ENCODE data around the gene AGPAT2.

The AGPAT2 gene

DNA sequence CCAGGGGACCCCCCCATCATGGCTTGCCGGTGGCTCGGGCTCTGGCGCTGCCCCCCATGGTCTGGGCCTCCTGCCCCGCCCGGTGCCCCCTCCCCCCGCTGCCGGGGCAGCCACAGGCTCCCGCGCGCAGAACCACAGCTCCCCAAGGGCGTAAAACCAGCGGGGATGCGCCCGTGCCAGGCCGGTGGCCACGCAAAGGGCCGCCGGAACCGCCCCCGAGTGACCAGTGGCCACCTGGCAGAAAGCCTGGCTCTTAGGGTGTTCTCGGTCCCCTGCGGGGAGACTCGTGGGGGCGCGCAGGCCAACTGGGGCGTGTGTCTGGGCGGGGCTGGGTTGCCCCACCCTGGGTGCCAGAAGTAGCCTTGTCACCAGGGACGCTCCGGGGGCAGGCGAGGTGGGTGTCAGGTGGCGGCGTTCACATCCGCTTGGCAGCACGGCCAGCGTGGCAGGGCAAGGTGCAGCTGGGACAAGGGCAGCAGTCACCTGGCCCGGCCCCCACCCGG lies 515 bp upstream of the AGPAT2 start:
- DNase-seq (ENCODE audit: low spot score) = peak; percentile 84

DNA sequence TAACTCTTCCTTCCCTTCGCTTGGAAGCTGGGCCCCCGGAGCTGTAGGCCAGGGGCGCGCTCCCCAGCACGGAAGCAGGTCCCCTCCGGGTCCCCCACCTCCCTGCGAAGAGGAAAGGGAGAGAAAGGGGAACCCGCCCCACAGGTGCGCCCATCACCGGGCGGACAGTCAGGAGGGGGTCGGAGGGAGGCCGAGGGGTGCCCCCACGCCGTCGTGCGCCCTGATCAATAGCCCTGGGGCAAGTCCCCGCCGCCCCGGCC lies 793 bp downstream of the AGPAT2 start:
- DNase-seq (ENCODE audit: low spot score) = no peak

DNA sequence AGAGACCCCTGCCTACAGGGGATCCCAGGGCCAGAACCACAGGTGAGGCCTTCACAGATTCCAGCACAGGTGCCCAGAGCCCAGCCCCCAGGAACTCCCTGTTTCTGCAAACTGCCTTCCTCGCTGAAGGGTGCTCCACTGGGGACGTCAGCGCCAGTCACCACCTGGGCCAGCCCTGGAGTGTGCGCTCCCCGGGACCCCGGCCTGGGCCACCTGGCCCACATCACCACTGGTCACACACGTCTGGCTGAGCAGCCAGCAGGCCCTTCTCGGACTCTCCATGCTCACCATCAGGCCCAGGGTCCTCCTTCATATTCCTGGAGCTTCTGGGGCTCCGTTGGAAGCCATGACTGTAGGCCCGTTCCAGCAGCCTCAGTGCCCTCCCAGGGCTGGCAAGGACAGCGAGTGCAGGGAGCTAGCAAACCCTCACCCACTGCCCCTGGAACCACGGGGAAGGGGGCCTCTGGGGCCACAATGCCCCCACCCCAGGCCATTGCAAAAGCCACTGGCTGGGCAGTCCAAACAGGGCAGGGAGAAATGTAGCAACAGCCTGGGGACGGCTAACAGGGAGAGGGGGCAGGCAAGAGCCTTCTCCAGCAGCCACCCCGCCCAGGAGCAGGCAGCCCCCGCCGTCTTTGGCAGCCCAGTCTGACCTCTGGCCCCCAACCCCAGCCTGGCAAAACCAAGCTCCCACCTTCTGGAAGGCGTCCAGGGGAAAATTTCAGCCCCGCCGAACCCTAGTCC lies 1.3 kb downstream of the AGPAT2 start:
- no peak for DNase-seq (ENCODE audit: low spot score)

DNA sequence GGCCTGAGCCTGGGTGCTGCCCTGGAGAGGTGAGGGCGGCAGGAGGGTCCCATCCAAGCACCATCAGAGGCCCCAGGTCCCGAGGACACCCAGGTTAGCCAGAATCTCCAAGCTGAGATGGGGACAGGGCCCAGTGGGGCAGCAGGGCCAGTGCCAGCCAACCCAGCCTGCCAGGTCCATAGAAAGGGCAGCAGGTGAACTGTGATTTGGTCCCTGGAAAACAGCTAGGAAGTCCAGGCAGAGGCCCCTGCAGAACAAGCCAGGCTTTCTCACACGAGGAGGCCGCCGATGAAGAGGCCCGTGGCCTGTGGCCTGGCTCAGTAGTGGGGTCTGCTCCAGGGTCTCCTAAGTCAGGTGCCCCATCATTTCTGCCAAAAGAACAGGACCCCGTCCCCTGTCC lies 2.0 kb downstream of the AGPAT2 start:
- DNase-seq (ENCODE audit: low spot score) = no peak

DNA sequence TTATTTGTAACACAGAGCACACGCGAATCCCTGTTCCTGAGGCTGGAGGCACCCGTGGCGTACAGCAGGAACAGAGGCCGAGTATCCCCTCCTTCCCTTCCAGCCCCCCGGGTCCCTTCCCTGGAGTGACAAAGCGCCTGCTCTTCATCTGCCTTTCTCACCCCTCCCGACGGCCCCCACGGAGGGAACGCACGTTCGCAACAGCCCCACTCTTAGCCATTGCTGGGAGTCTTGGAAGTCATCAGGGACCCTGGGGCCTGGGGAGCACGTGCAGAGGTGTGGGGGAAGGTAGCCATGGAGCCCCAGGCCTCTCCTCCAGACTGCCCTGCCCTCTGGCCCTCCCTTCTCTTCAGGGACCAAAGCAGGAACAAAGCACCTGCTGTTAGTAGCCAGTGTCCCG lies 2.5 kb downstream of the AGPAT2 start:
- DNase-seq (ENCODE audit: low spot score) = no peak

DNA sequence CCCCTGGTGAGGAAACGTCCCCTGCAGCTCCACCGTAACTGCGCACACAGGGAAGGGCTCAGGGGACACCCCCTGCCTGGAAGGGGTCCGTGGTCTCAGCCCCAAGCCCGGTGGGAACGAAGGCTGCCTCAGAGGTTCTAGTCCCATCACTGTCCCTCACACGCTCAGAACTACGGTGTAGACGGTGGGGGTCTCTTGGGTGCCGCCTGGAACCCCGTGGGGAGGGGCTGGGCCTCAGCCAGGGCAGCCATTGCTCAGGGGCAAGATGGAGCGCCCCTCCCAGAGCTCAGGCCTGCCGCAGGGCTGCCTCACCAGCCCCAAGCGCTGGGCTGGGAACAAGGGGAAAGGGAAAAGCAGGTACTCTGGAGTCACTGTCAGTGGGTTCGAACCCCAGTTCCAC lies 2.9 kb downstream of the AGPAT2 start:
- DNase-seq (ENCODE audit: low spot score) = no peak

DNA sequence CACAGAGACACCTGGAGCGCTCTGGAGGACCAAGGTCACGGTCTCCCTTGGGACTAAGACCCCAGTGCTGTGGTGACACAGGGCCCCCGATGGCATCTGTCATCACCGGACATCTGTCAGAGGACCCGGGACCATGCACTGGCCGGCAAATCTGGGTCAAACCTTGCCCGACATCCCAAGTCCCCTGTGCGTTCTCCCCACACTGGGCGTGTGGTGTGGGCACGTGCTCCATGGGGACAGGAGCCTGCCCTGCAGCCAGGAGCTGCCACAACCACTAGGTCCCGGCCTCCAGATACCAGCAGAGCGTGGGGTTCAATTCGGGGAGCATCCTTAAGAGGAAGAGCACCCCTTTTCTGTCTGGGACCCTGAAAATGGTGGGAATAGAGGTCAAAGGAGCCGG lies 3.5 kb downstream of the AGPAT2 start:
- no peak for DNase-seq (ENCODE audit: low spot score)

DNA sequence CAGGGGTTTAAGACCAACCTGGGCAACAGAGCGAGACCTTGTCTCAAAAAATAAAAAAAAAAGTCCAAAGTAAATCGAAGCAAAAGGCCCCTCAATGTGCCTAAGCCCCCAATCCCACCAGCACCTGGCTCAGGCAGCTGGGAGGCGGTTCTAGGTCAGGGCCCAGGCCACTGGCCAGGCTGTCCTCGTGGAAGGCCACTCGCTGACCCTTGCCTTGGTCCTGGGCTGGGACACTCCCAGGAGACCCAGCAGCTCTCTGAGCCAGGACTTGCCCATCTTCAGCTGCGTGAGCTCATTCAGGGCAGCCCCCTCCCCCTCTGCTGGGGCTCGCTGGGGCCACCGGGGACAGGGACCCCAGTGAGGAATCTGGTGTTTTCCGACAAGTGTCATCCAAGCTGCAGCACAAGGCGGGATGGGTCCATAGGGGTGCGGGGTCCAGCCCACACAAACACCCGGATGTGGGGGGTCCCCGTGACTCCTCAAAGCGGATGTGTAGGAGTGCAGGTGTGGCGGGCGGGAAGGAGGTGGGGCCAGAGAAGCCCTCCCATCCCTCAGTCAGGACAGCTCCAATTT lies 4.0 kb downstream of the AGPAT2 start:
- DNase-seq (ENCODE audit: low spot score) = no peak

DNA sequence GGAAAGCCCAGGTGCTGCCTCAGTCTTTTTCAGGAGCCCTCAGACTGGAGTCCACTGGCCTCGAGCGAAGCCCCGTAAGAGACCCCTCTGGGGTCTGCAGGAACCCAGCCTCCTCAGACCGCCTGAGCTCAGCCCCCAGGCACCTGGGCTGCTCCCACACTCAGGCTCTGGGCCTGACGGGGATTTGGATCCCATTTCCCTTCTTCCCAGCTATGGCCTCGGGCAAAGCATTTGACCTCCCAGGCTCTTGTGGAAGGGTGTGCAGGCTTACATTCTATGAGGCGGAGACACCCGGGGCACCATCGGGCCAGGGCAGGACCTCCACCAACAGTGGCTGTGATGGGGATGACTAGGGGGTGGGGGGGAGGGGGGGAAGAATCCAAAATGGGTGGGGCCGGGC lies 4.5 kb downstream of the AGPAT2 start:
- DNase-seq (ENCODE audit: low spot score) = no peak

DNA sequence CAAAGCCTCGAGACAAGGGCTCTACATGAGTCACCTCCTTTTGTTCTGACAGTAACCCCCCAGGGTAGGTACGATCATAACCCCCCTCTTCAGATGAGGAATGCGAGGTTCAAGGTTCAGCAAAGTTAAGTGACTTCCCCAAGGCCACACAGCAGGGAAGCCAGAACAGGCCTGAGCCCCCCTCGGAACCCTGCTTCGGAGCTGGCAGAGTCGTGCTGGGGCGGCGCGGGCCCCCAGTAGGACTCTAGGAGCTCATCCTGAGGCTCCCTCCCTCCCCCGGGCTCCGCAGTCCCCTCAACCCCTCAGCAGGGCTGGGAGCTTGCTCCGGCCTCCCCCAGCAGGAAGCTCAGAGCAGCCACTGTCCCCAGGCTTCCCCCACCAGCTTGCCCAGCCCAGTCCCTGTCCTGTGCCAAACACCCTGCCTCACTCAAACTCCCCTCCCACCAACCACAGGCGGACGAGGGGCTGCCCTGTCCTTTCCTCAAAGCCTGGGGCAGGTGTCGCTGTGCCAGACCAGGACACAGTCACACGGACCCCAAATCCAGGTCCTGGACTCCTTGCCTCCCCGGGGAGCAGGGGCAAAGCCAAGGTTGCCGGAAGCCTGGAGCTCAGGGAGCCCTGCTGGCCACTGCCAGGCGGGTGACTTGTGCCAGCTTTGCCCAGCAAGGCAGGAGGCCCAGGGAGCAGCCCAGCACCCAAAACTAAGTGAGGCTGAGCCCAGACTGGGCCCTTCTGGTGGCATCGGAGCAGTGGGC lies 5.1 kb downstream of the AGPAT2 start:
- DNase-seq (ENCODE audit: low spot score) = no peak

DNA sequence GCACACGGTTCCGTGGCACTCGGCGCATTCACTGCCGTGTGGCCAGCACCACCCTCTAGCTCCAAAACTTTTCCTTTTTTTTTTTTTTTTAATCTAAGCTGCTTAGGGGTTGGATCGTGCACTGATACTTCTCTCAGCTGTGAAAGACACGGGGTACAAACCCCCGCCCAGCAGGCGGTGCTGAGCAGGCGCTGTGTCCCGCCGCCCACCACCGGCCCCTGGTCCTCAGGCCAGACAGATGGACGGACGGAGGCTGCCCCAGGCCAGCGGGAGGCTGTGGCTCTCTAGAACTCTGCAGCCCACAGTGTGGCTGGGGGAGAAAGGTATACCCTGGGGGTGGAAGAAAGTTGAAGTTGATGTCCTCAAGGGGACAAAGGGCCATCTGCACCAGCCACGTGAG lies 6.2 kb downstream of the AGPAT2 start:
- no peak for DNase-seq (ENCODE audit: low spot score)

DNA sequence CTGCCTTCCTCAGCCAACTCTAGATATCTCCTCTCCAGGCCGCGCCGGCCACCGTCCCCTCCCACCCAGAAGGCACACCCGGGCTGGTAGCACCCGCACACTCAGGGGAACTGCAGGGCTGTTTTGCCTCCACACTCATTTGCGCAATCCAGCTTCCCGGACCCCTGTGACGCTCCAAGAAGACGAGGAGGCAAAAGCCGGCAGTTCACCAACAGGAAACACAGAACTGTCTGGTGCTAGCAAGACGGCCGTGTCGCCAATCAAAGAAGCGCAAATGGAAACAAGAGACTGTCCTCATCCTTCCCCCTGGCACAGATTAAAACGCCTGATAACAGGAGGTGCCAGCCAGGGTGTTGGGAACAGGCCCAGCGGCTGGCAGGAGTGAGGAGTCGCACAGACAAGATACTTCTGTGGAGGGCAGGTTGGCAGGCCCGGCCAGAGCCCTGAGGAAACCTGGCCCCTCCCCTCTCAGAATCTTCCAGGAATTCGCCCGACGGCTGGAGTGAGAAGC lies 7.8 kb downstream of the AGPAT2 start:
- DNase-seq (ENCODE audit: low spot score) = no peak

DNA sequence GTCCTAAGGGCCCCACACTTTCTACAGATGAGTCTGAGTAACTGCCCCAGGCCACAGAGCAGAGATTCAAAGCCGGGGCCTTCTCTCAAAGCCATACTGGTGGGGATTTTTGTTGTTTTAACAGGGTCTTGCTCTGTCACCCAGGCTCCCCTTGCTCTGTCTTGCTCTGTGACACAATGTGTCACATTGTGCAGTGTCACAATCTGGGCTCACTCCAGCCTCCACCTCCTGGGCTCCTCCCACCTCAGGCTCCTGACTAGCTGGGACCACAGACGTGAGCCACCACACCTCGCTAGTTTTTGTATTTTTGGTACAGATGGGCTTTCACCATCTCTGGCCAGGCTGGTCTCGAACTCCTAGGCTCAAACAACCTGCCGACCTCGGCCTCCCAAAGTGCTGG lies 8.6 kb downstream of the AGPAT2 start:
- DNase-seq (ENCODE audit: low spot score) = no peak

DNA sequence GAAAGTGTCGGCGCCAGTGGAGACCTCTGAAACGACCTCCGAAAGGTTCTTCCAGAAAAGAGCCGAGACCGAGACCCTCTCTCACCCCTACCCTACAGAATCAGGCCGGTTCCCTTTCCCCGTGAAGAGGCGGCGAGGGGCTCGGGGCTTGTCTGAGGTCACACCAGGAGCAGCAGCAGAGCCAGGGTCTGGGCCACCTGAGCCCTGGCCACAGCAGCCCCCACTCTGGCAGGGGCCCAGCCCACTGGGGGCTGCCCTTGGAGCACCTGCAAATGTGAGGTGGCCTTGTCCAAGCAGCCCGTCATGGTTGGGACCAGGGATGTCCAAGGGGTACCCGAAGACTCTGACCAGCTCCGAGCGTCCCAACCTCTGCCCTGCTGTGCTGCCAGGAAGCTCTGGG lies 9.2 kb downstream of the AGPAT2 start:
- no peak for DNase-seq (ENCODE audit: low spot score)

DNA sequence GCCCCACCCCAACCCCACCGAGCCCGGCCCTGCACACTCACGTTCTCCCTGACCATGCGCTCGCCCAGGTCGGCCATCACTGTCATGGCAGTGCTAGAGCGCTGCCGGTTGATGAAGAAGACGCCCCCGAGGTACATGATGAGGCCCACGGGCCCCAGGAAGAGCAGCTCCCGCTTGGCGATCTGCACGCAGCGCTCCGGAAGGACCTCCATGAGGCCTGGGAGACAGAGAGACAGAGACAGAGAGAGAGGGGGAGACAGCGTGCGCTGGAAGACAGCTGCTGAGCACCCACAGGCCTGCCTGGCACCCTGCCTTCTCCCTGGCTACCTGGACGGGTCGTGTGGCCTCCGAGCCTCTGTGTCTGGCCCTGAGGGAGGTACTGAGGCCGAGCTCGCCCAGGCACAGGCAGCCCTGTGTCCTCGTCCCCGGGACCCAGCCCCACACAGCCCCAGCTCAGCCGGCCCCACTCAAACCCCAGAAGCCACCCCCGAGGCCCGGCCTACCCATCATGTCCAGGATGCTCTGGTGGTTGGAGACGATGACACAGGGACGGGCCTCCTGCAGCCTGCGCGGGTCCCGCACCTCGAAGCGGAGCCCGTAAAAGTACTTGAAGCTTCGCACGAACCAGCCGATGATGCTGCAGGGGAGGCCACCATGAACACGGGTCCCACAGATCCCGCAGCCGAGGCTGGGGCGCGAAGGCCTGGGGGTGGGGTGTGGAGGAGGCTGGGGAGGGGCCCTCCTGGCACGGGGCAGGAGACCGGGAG lies 10.2 kb downstream of the AGPAT2 start:
- DNase-seq (ENCODE audit: low spot score) = no peak

DNA sequence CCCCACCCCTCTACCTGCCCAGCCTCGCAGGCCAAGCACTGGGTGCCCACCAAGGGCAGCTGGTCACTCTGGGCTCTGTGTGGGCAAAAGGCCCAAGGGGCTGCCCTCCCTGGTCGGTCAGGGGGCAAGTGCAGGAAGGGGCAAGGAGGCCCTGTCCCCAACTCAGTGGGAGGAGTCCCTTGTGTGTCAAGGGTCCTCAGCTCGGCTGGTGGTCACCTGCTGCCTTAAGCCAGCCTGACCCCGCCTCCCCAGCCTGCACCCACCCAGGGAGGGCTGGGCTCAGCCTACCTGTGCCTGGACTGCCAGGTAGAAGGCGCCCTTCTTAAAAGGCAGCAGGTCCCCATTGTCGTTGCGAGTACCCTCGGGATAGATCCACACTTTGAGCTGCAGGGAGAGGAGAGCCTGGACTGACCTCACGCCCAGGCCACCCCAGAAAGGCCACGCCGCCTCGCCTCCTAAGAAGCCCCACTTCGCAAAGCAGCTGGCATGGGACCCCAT lies 10.9 kb downstream of the AGPAT2 start:
- DNase-seq (ENCODE audit: low spot score) = no peak

DNA sequence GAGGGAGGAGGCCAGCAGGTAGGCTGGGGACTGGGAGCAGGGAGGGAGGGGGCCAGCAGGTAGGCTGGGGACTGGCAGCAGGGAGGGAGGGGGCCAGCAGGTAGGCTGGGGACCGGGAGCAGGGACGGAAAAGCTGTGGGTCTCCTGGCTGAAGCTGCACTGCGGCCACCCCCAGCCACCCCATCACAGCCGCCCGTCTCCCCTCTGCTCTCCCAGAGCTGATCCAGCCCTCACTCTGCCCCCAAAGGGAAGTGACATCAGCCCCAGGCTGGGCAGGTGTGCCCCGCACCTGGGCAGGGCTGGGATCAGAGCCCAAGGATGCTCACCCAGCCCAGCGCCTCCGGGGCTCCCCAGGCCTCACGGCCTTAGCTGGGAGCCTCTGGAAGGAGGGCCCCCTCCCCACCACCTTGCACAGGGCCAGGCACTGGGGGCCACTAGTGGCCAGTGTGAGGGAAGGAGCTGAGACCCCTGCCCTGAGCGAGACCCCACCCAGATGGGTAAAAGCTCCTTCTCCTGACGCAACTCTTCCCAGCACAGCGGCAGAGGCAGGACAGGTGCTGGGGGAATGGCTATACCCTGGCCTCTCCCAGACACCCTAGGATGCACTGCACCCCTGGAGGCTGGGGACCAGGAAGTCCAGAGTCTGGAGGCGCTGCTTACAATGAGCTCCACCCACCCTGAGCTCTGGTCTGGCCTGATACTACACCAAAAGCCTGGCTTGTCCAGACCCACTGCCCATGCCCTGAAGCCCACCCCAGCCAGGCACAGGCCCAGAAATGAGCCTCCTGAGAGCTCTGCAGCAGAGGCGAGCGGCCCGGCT lies 11.6 kb downstream of the AGPAT2 start:
- DNase-seq (ENCODE audit: low spot score) = no peak

DNA sequence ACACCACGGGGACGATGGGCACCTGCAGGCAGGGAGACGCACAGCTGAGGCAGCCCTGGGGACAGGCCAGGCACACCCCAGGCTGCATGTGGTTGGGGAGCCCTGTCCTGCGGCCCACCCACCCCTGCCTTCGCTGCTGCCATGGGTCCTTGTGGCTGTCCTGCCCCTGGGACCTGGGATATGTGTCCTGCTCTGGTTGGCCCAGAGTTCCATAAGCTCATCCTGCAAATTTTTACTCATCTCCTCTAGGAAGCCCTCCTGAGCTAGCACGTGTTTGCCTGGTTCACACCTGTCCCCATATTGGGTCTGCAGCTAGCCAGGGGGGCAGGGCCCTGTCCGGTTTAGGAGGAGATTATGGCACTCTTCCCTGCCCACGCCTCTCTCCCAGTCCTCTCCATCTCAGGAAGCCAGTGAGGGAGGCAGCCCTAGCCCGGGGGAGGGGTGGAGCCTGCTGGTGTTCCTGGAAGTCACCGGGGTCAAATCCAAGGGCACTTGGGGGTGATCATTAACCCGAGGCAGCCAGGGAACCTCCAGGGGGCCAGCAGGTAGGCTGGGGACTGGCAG lies 12.4 kb downstream of the AGPAT2 start:
- peak; percentile 55 for DNase-seq (ENCODE audit: low spot score)

DNA sequence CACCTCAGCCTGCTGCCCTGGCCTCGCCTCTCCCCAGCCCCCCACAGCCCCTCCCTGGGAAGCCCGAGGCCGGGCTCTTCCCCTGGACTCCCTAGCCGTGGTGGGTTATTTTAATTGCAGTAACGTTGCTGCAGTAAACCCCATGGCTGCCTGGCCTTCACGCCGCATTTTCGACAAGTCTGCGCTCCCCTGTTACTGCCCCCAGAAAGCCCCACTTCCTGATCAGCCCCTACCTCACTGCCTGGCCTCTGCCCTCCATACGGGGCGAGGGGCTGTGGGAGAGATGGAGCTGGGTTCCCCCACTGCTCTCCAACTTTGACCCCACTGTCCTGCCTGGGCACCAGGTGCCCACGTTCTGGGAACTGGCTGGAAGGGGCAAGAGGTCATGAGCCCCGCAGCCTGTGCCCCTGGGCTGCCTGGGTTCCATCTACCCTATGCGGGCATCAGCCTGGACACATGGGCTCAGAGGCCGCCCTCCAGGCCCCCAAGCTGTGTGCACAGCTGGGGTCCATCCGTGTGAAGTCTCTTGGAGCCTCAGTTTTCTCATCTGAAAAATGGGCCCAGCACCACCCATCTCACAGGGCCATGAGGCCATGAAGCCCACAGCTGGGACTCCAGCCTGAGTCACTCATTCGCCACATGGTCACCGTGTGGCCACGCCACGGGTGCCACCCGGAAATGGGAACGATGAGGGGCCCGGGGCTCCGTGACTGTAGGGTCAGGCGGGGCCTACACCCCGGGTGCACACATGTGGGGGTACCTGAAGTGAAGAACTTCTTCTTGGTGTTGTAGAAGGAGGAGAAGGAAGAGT lies 13.1 kb downstream of the AGPAT2 start:
- no peak for DNase-seq (ENCODE audit: low spot score)
